DND-41 (cell line): Measurements from ENCODE around the gene MAP3K14.

Source experiments
- EZH2 ChIP-seq: IDR thresholded peaks from 3 replicates; pipeline ENCODE4 v1.6.1; 2012; ENCODE audit warnings: borderline replicate concordance, low read depth, mild to moderate bottlenecking, moderate library complexity, low read length, inconsistent platforms; ENCODE audit not compliant: severe bottlenecking
- TF ChIP-seq, protein P1 (sequence below): IDR thresholded peaks from 2 replicates; pipeline ENCODE4 v1.5.1; 2012; ENCODE audit warnings: borderline replicate concordance, low read length, moderate library complexity, mild to moderate bottlenecking; ENCODE audit not compliant: poor library complexity, severe bottlenecking; ENCODE audit errors: extremely low read depth

DNA sequence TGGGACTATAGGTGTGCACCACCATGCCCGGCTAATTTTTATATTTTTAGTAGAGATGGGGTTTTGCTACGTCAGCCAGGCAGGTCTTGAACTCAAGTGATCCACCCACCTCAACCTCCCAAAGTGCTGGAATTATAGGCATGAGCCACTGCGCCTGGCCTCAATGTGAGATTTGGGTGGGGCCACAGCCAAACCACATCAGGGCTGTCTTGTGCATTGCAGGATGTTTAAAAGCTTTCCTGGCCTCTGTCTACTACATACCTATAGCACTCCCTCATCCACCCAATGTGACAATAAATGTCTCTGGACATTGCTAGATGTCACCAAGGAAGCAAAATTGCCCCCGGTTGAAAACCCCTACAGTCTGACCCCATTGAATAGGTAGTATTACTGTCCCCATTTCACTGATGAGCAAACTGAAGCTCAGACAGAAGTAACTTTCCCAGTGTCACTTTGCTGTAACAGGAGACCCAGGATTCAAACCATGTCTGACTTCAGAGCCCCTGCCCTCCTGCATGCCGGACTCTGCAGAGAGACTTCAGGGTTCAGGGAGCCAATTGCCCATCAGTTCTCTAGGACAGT, 3.6 kb upstream of the MAP3K14 start:
- TF ChIP-seq, protein P1, sequence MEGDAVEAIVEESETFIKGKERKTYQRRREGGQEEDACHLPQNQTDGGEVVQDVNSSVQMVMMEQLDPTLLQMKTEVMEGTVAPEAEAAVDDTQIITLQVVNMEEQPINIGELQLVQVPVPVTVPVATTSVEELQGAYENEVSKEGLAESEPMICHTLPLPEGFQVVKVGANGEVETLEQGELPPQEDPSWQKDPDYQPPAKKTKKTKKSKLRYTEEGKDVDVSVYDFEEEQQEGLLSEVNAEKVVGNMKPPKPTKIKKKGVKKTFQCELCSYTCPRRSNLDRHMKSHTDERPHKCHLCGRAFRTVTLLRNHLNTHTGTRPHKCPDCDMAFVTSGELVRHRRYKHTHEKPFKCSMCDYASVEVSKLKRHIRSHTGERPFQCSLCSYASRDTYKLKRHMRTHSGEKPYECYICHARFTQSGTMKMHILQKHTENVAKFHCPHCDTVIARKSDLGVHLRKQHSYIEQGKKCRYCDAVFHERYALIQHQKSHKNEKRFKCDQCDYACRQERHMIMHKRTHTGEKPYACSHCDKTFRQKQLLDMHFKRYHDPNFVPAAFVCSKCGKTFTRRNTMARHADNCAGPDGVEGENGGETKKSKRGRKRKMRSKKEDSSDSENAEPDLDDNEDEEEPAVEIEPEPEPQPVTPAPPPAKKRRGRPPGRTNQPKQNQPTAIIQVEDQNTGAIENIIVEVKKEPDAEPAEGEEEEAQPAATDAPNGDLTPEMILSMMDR = no peak
- TF ChIP-seq EZH2 = no peak
